Measurements from ENCODE around the gene PSME1.

- TF ChIP-seq, protein P1, sequence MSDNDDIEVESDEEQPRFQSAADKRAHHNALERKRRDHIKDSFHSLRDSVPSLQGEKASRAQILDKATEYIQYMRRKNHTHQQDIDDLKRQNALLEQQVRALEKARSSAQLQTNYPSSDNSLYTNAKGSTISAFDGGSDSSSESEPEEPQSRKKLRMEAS (IDR thresholded peaks at IDR 0.05) = no peak
- TF ChIP-seq TEAD4 (IDR thresholded peaks at IDR 0.05) = no peak
- no peak for TF ChIP-seq RAD21 (IDR thresholded peaks at IDR 0.05; ENCODE audit: low read depth)
- no peak for TF ChIP-seq EP300 (IDR thresholded peaks at IDR 0.05; ENCODE audit: borderline replicate concordance)
- TF ChIP-seq YY1 (IDR thresholded peaks at IDR 0.05; ENCODE audit: low read depth) = no peak
- TF ChIP-seq FOXM1 (IDR thresholded peaks at IDR 0.05; ENCODE audit: borderline replicate concordance, low read depth) = no peak
- no peak for TF ChIP-seq TAF1 (IDR thresholded peaks at IDR 0.05; ENCODE audit: low read depth)
Observed at GRCh38 chr14:24172261-24172860, 36.4 kb downstream of the PSME1 start.

All from Ishikawa (cell line).